HepG2 (cell line): ENCODE data around the gene SBSN. TPM values are rescaled to one million over a fixed set of nuclear protein-coding genes. Genes with fewer than 3 reads are reported as not detected.

ENCODE experiments used
- CAMTA2 ChIP-seq: sonication (generic); formaldehyde crosslinking; IDR thresholded peaks from 2 replicates; pipeline ENCODE4 v1.4.0; 2020; ENCODE audit warnings: mild to moderate bottlenecking, missing genetic modification reagents, borderline replicate concordance
- E2F1 ChIP-seq: sonication (generic); formaldehyde crosslinking; IDR thresholded peaks from 2 replicates; pipeline ENCODE4 v1.5.0; 2020; ENCODE audit warnings: missing genetic modification reagents
- GFI1 ChIP-seq: sonication (generic); formaldehyde crosslinking; IDR thresholded peaks from 2 replicates; pipeline ENCODE4 v1.5.0; 2020; ENCODE audit warnings: missing genetic modification reagents, mild to moderate bottlenecking, borderline replicate concordance
- MEIS1 ChIP-seq: sonication (generic); formaldehyde crosslinking; IDR thresholded peaks from 2 replicates; pipeline ENCODE4 v1.9.0; 2021; ENCODE audit warnings: mild to moderate bottlenecking, missing genetic modification reagents, moderate library complexity, borderline replicate concordance
- RBM39 ChIP-seq: fragments of 200-400 bp; formaldehyde crosslinking; IDR thresholded peaks from one replicate; pipeline ENCODE4 v1.6.1; 2018; ENCODE audit warnings: antibody characterized with exemption, mild to moderate bottlenecking, low read depth, low read length; ENCODE audit not compliant: poor library complexity, severe bottlenecking
- RFX1 ChIP-seq: fragments of 450-650 bp; IDR thresholded peaks from 2 replicates; pipeline ENCODE4 v1.6.1; 2017
- SIN3A ChIP-seq: IDR thresholded peaks from 2 replicates; pipeline ENCODE4 v1.6.1; 2011; ENCODE audit warnings: low read depth, mild to moderate bottlenecking, control low read depth, low read length, borderline replicate concordance
- SKIL ChIP-seq: sonication (generic); formaldehyde crosslinking; IDR thresholded peaks from 2 replicates; pipeline ENCODE4 v1.8.0; 2022; ENCODE audit warnings: missing genetic modification reagents, mild to moderate bottlenecking, moderate library complexity, borderline replicate concordance
- TAF15 ChIP-seq: fragments of 200-400 bp; formaldehyde crosslinking; IDR thresholded peaks from one replicate; pipeline ENCODE4 v1.6.1; 2018; ENCODE audit warnings: mild to moderate bottlenecking, low read depth, low read length; ENCODE audit not compliant: poor library complexity, severe bottlenecking
- ZBTB25 ChIP-seq: IDR thresholded peaks from 2 replicates; pipeline ENCODE4 v1.6.1; 2018; ENCODE audit warnings: missing genetic modification reagents
- ZBTB26 ChIP-seq: IDR thresholded peaks from 2 replicates; pipeline ENCODE4 v1.6.1; 2016; ENCODE audit warnings: missing compliant biosample characterization, missing genetic modification reagents, borderline replicate concordance
- ZBTB44 ChIP-seq: sonication (generic); formaldehyde crosslinking; IDR thresholded peaks from 2 replicates; pipeline ENCODE4 v1.4.0; 2020; ENCODE audit warnings: missing genetic modification reagents
- ZBTB7B ChIP-seq: sonication (generic); formaldehyde crosslinking; IDR thresholded peaks from 2 replicates; pipeline ENCODE4 v1.4.0; 2020; ENCODE audit warnings: missing genetic modification reagents
- ZNF276 ChIP-seq: sonication (generic); formaldehyde crosslinking; IDR thresholded peaks from 2 replicates; pipeline ENCODE4 v1.4.0; 2020; ENCODE audit warnings: mild to moderate bottlenecking, low read depth, missing genetic modification reagents
- ZNF331 ChIP-seq: sonication (generic); formaldehyde crosslinking; IDR thresholded peaks from 2 replicates; pipeline ENCODE4 v1.4.0; 2020; ENCODE audit warnings: missing genetic modification reagents
- ZNF367 ChIP-seq: sonication (generic); formaldehyde crosslinking; IDR thresholded peaks from 2 replicates; pipeline ENCODE4 v1.4.0; 2020; ENCODE audit warnings: missing genetic modification reagents, borderline replicate concordance
- ZNF607 ChIP-seq: sonication (generic); formaldehyde crosslinking; IDR thresholded peaks from 2 replicates; pipeline ENCODE4 v1.5.1; 2020; ENCODE audit warnings: missing genetic modification reagents, mild to moderate bottlenecking, borderline replicate concordance
- ZNF747 ChIP-seq: sonication (generic); formaldehyde crosslinking; IDR thresholded peaks from 2 replicates; pipeline ENCODE4 v1.8.1; 2023; ENCODE audit warnings: missing genetic modification reagents, mild to moderate bottlenecking, borderline replicate concordance
- polyA plus RNA-seq, 8 experiments: library from polyadenylated mRNA; depleted of rRNA in 3 of 8; stranded (reverse) in 7 of 8; unstranded in 1 of 8; fragments of >200 nt; fragmentation: Illumina TruSeq in 4 of 8; extraction: Trizol in 4 of 8; gene quantifications; 2 replicates each; pipeline versions ENCODE4 v1.2.1 to v1.2.3, GENCODE V29; 2011 to 2016; ENCODE audit warnings: low read depth in 4 of 8, missing spikeins in 1 of 8, mixed read lengths in 1 of 8; ENCODE audit not compliant: insufficient read depth in 1 of 8
- total RNA-seq, 5 experiments: library from RNA; depleted of rRNA; stranded (reverse); fragments of >200 nt; fragmentation: Illumina TruSeq; extraction: Trizol; gene quantifications; 2 replicates each; pipeline ENCODE4 v1.2.3, GENCODE V29; 2016; ENCODE audit warnings: low read depth in 1 of 5

The SBSN gene
- total and polyA plus RNA-seq, 2 of the 13 experiments (the other 11 are each of a cell fraction or from before 2014, with no cell fraction given) = not detected

GRCh38 chr19:35509861-35510625 lies 18.1 kb downstream of the SBSN start (continued):
- no peak for TF ChIP-seq SKIL (CRISPR knock-in tag)
- TF ChIP-seq ZBTB25 (CRISPR knock-in tag) = peak; percentile 69; the same call in 1 of the 2 replicates
- TF ChIP-seq ZBTB26 (CRISPR knock-in tag) = no peak
- TF ChIP-seq RBM39 = peak; percentile 83
- no peak for TF ChIP-seq ZNF276 (CRISPR knock-in tag)
- 0 out of 2 replicates have a peak, but pooled peaks have one; percentile 32 for TF ChIP-seq ZNF607 (CRISPR knock-in tag)
- peak; percentile 66 for TF ChIP-seq ZNF331 (CRISPR knock-in tag)
- TF ChIP-seq TAF15 = no peak
- peak; percentile 98 for TF ChIP-seq ZBTB7B
- no peak for TF ChIP-seq E2F1 (CRISPR knock-in tag)
- no peak for TF ChIP-seq RFX1
- TF ChIP-seq CAMTA2 (CRISPR knock-in tag) = 0 out of 2 replicates have a peak, but pooled peaks have one; percentile 18
- no peak; the same call in 1 of the 2 replicates for TF ChIP-seq GFI1
- TF ChIP-seq ZNF367 (CRISPR knock-in tag) = no peak
- TF ChIP-seq SIN3A = 0 out of 2 replicates have a peak, but pooled peaks have one; percentile 40
- TF ChIP-seq ZBTB44 = no peak
- no peak for TF ChIP-seq ZNF747 (CRISPR knock-in tag)
- no peak; the same call in 1 of the 2 replicates for TF ChIP-seq MEIS1 (CRISPR knock-in tag)
